Prostate gland (tissue), 2 donors: ENCODE data around the gene ATXN1. TPM values are rescaled to one million over a fixed set of nuclear protein-coding genes. Genes with fewer than 3 reads are reported as not detected.

Source experiments
- DNase-seq: peaks from one replicate; pipeline ENCODE4 v3.0.0-alpha.2; 2019; ENCODE audit warnings: low spot score
- H3K27ac ChIP-seq, 2 donors: fragments of 200-600 bp; sonication (generic); 2 replicates each; pipeline ENCODE4 v1.5.1; 2017 to 2019
- H3K27me3 ChIP-seq: fragments of 200-600 bp; sonication (generic); replicated peaks from 2 replicates; pipeline ENCODE4 v1.5.1; 2019; ENCODE audit not compliant: insufficient read depth
- H3K36me3 ChIP-seq, 2 donors: fragments of 200-600 bp; sonication (generic); 1 replicate in 1 of 2; 2 replicates in 1 of 2; pipeline versions ENCODE4 v1.5.1 to v1.8.1; 2017 to 2019
- H3K4me1 ChIP-seq: fragments of 200-600 bp; sonication (generic); replicated peaks from 2 replicates; pipeline ENCODE4 v1.5.1; 2019
- H3K4me3 ChIP-seq, 2 donors: fragments of 200-600 bp; sonication (generic); 2 replicates each; pipeline ENCODE4 v1.5.1; 2017 to 2019
- H3K9me3 ChIP-seq: fragments of 200-600 bp; sonication (generic); 2 replicates; pipeline ENCODE4 v1.5.1; 2017
- POLR2A ChIP-seq: fragments of 450-650 bp; IDR thresholded peaks from one replicate; pipeline ENCODE4 v1.6.1; 2016; ENCODE audit warnings: antibody characterized with exemption, mild to moderate bottlenecking
- POLR2AphosphoS5 ChIP-seq: sonication (generic); formaldehyde crosslinking; IDR thresholded peaks from one replicate; pipeline ENCODE4 v1.6.1; 2017; ENCODE audit warnings: antibody characterized with exemption
- WGBS: methylation state at CpG from one replicate; pipeline ENCODE4 v1.1.5; 2018; 5-methylcytosine and 5-hydroxymethylcytosine counted together
- intact Hi-C: fragments of 100-400 bp; cut with DNase I; formaldehyde crosslinking; loops from one replicate; pipeline ENCODE4 v1.14.2; 2022
- total RNA-seq, 2 donors: library from RNA; depleted of rRNA; stranded (reverse); fragments of >200 nt; gene quantifications; one replicate each; pipeline ENCODE4 v1.1.0, GENCODE V29; 2016
- TF ChIP-seq, protein P1 (sequence below), 4 experiments: fragments of 200-600 bp in 2 of 4; fragments of 450-650 bp in 2 of 4; sonication (generic) in 2 of 4; IDR thresholded peaks; 1 replicate in 3 of 4; 2 replicates in 1 of 4; pipeline ENCODE4 v1.5.1; 2016 to 2019; ENCODE audit warnings: antibody characterized with exemption in 4 of 4, mild to moderate bottlenecking in 2 of 4, moderate library complexity in 2 of 4

ATXN1 gene
- total RNA-seq, 2 donors from 2014 or later, result 28.5 to 89.0 TPM

DNA sequence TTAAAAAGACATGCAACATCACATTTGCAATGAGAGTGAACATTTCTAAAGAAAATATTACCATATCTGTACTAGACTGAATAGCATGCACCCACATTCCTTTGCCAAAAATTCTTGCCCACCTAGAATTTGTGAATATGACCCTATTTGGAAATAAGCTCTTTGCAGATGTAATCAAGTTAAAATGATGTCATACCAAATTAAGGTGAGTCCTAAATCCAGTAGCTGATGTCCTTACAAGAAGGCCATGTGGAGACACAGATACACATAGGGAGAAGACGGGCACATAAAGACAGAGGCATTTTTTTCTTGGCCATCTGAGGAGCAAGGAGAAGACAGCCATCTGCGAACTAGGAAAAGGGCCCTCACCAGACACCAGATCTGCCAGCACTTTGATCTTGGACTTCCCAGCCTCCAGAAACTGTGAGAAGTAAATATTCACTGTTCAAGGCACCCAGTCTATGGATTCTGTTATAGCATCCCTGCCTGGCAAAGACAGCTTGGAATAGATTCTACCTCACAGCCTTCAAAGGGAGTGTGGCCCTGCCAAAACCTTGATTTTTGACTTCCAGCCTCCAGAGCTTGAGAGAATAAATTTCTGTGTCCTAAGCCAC is 22.8 kb upstream of the ATXN1 start:
- no peaks in the 10 kb centered on the region for H3K27me3 ChIP-seq
- H3K4me1 ChIP-seq, result no peaks in the 10 kb centered on the region
- H3K36me3 ChIP-seq, result no peaks in the 10 kb centered on the region
- 94% methylated on average over 2 of the region's 2 CpGs for WGBS
- TF ChIP-seq, protein P1, sequence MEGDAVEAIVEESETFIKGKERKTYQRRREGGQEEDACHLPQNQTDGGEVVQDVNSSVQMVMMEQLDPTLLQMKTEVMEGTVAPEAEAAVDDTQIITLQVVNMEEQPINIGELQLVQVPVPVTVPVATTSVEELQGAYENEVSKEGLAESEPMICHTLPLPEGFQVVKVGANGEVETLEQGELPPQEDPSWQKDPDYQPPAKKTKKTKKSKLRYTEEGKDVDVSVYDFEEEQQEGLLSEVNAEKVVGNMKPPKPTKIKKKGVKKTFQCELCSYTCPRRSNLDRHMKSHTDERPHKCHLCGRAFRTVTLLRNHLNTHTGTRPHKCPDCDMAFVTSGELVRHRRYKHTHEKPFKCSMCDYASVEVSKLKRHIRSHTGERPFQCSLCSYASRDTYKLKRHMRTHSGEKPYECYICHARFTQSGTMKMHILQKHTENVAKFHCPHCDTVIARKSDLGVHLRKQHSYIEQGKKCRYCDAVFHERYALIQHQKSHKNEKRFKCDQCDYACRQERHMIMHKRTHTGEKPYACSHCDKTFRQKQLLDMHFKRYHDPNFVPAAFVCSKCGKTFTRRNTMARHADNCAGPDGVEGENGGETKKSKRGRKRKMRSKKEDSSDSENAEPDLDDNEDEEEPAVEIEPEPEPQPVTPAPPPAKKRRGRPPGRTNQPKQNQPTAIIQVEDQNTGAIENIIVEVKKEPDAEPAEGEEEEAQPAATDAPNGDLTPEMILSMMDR (IDR thresholded peaks at IDR 0.05), result no peak
- intact Hi-C loops, result no loop called here
- no peaks in the 10 kb centered on the region for H3K9me3 ChIP-seq
- H3K4me3 ChIP-seq, result no peak overlapping the region
- H3K27ac ChIP-seq, result no peak overlapping the region
- no peak for DNase-seq

GRCh38 chr6:16783509-16783908 is 22.2 kb upstream of the ATXN1 start:
- Histone ChIP-seq H3K36me3 (no peaks in the 10 kb centered on the region), H3K27me3 (no peaks in the 10 kb centered on the region), H3K4me3 (no peak overlapping the region), H3K4me1 (no peaks in the 10 kb centered on the region), H3K27ac (no peak overlapping the region), H3K9me3 (no peaks in the 10 kb centered on the region)
- TF ChIP-seq POLR2AphosphoS5 (no peak), POLR2A (no peak)
- TF ChIP-seq, protein P1 (IDR thresholded peaks at IDR 0.05), result no peak
- intact Hi-C loops, result no loop called here
- DNase-seq, result no peak
- 59% methylated on average over 4 of the region's 4 CpGs for WGBS

DNA sequence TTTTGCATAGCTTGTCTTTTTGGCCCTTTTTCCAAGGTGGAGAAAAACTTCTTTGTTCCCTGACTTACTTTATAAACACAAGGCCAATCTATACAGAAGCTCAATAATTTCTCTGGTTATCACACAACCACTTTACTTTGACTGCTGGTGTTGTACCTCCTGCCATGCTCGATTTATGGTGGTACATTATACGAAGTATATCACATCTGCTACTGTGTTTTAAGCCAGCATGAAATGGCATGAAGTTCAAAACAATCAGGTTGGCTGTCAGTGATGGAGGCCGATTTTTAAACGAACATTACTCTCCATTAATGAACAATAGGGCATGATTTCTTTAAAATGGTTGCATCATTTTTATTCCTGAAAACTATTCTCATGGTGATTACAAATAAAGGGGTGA is 21.0 kb upstream of the ATXN1 start:
- Histone ChIP-seq H3K27ac (no peak overlapping the region), H3K36me3 (no peaks in the 10 kb centered on the region)
- 90% methylated on average over 4 of the region's 4 CpGs for WGBS

DNA sequence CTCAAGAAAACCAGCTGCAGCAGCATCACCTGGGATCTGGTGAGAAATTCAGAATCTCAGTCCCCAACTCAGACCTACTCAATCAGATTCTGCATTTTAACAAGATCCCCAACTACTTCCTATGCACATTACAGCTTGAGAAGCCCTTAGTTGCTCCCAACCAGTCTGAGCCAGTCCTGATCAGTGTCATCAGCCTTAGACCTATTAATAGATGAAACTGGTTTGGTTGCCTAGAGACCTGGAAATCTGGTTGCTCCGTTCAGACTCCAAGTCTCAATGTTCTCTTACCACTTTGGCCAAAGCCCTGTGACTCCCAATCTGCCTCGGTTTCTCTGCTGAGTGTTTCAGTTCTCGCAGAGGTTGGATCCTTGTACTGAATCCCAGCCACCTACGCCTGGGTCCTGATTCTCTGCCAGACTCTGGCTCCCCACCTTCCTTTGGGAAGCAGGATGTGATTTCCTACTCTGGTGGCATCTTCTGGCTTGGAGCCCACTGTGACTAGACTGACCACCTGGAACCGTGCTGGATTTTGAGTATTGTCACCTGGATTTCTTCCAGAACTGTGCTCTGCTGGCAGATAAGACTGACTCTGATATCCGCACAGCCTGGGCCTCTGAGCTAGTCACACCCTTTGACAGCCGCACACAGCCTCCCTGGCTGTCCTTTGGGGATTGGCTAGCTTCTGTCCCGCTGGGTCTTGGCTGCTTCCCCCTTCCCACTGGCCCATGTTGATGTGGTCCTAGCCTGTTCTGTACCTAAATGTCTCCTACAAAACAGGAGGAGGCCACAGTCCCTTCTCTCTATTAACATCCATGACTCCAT is 20.3 kb upstream of the ATXN1 start:
- Histone ChIP-seq H3K27ac (no peak overlapping the region), H3K27me3 (no peaks in the 10 kb centered on the region), H3K4me3 (no peak overlapping the region), H3K4me1 (no peaks in the 10 kb centered on the region), H3K9me3 (no peaks in the 10 kb centered on the region), H3K36me3 (no peaks in the 10 kb centered on the region)
- TF ChIP-seq POLR2AphosphoS5 (peak; percentile 58), POLR2A (no peak)
- intact Hi-C loops, result no loop called here
- no peak for DNase-seq
- WGBS, result 75% methylated on average over 8 of the region's 8 CpGs

More for the DNA sequence above, 21.0 kb upstream of the ATXN1 start:
- intact Hi-C loops, result no loop called here
- Histone ChIP-seq H3K4me3 (no peak overlapping the region), H3K4me1 (no peaks in the 10 kb centered on the region), H3K9me3 (no peaks in the 10 kb centered on the region), H3K27me3 (no peaks in the 10 kb centered on the region)
- no peak for TF ChIP-seq POLR2A
- TF ChIP-seq POLR2AphosphoS5, result no peak
- TF ChIP-seq, protein P1 (IDR thresholded peaks at IDR 0.05), result no peak
- no peak for DNase-seq

DNA sequence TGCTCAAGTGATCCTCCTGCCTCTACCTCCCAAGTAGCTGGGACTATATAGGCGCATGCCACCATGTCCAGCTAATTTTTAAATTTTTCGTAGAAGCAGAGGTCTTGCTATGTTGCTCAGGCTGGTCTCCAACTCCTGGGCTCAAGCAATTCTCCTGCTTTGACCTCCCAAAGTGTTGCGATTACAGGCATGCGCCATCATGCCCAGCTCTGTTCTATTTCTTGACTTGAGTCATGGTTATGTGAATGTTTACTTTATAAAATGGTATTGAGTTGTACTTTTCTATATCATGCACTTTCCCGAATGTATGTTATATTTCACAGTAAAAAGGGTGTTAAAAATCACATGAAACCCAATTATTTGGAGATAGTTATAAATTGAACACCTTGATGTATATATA is 17.3 kb upstream of the ATXN1 start:
- no peaks in the 10 kb centered on the region for H3K4me1 ChIP-seq
- TF ChIP-seq, protein P1 (IDR thresholded peaks at IDR 0.05), result no peak
- TF ChIP-seq POLR2A (no peak), POLR2AphosphoS5 (no peak)
- H3K27me3 ChIP-seq, result no peaks in the 10 kb centered on the region
- DNase-seq, result no peak
- no peak overlapping the region for H3K4me3 ChIP-seq
- no peak overlapping the region for H3K27ac ChIP-seq
- WGBS, result 88% methylated on average over 5 of the region's 5 CpGs
- no peaks in the 10 kb centered on the region for H3K9me3 ChIP-seq
- H3K36me3 ChIP-seq, result no peaks in the 10 kb centered on the region
- intact Hi-C loops, result no loop called here
